Glomerular visceral epithelial cell (primary cell): ENCODE results near the gene DNM1L.

Experiments
- DNase-seq: peaks from one replicate; pipeline ENCODE4 v3.0.0-alpha.2; 2016; ENCODE audit errors: extremely low spot score

The DNM1L gene

DNA sequence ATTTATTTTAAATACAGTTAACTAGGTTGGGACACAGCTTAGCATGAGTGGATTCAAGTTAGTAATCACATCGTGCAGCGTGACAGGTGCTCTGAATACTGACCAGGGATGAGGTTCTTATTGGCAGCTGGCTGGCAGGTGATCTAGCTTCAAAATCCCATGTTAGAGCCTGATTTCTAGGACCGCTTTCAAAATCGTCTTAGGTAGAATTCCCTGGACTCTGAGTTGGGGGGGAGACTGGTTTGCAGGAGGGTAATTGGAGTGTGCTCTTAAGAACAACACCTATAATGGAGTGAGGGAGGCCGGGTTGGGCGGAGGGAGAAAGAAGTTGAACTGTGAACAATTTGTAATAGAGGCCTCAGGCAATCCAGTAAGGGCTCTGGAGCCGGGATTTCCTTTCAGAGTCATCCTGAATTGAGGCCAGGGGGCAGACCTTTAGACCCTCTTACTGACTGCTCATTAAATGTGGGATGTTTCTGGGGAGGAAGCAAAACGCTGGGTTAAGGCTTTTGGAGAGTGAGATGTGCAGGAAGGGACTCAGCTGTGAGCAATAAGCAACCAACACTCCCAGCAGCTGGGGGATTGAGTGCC lies 77.5 kb downstream of the DNM1L start:
- DNase-seq = peak; percentile 1

DNA sequence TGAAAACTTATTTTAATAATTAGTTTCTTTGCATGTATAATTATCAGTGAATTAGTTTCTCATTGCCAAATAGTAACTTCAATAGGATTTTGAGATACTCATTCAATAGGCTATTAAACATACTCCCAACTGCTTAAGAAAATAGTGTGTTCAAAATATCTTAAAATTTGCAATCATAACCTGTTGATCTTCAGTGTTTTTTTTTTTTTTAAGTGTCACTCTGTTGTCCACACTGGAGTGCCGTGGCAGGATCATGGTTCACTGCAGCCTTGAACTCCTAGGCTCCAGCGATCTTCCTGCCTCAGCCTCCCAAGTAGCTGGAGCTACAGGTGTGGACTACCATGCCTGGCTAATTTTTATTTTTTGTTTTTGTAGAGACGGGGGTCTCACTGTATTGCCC lies 78.1 kb downstream of the DNM1L start:
- no peak for DNase-seq

DNA sequence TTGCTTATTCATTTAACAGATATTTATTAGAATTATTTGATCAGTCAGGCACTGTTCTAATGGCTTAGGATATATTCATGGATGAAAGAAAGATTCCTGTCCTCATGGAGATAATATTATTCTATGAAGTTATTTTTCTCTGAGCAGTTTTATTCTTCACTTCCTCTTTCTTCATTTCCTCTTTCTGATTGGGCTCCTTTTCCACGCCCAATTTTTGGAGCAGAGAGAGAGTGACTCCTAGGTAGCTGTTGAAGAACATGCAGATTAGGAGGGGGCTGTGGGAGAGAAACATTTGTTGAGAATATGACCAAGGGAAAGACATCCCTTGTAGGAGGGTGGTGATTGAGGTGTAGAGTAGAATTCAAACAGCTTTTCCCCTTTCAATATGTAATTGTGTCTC lies 82.6 kb downstream of the DNM1L start:
- no peak for DNase-seq

DNA sequence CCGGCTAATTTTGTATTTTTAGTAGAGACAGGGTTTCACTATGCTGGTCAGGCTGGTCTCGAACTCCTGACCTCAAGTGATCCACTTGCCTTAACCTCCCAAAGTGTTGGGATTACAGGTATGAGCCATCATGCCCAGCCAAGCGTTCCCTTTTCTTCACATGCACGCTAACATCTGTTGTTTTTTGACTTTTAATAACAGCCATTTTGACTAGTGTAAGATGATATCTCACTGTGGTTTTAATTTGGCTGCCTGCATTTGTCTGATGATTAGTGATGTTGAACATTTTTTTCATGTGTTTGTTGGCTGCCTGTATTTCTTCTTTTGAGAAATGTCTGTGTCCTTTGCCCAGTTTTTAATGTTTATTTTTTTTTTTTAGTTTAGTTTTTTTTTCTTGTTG lies 86.8 kb downstream of the DNM1L start:
- no peak for DNase-seq

DNA sequence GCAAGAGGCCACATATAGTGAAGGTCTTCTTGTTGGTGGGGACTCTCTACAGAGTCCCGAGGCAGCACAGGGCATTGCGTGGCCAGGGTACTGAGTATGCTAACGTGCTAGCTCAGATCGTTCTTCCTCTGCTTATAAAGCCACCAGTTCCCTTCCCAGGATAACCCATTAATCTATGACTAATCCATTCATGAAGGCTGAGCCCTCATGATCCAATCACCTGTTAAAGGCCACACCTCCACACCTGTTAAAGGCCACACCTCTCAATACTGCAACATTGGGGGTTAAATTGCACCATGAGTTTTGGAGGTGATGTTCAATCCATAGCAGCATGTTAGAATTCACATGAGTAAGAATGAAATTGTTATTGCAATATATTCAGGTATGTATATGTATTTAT lies 89.4 kb downstream of the DNM1L start:
- no peak for DNase-seq

DNA sequence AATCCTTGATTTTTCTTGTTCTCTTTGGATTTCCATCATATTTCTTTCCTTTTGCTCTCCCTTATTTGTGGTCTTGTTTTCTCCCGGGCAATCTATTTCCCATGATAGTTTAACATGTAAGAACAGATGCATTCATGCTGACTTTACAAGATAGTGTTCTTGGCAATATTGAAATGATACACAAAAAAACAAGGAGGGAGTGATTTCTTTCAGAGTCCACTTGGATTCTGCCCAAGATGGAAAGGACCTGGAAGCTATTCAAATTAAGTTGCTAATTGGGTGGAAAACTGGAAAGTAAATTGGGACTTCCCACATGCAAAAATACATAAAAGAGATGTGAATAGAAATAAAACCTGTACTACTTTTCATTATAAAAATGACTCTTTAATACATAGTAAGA lies 91.0 kb downstream of the DNM1L start:
- no peak for DNase-seq

DNA sequence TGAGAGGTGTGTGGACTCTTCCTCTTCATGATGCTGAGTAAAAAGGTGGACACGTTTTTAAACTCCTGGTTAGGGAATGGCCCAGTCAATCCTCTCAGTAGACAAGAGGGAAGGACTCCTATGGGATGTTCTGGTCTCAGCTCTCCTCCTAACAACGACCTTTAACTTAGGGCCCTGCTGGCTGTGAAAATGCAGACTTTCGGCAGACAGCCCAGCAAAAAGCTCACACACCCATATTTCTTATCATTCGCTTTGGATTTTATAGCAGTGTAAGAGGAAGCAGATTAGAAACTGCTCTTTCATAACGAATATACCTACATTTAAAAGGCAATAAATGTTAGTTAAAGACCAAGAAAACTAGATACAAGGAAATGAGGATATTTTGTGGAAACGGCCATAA lies 94.6 kb downstream of the DNM1L start:
- DNase-seq = no peak

DNA sequence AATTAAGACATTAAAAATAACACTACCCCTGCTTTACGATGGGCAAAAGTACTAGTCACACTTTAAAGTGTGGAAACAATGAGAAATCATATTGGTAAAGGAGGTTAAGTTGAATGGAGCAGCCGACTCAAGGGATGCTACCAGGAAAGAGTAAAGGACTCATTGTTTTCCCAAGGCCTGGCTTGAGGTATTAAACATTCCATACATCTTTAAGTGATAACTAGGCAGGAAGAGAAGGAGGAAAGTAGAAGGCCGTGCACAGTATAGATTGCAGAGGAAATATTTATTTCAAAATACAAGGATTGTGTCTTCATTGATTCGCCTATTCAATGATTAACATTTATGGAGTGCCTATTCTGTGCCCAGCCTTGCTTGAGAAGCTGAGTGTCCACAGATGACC lies 97.2 kb downstream of the DNM1L start:
- DNase-seq = no peak

DNA sequence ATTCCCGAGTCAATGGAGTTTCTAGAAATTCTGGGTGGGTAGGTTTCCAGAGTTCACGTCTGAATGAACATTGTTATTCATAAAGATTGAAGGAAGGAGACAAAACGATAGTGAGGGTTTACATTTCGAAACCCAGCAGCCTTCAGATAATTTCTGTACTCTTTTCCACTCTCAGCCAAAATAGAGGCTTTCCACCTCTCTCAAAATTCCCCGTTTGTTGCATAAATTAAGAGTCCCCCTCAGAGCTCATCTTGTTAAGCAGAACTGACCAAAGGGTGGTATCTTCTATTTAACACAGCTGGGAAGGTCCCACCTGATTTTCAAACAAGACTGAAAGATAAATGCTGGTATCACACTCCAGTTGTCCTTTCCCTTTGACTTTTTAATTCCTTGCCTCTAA lies 98.1 kb downstream of the DNM1L start:
- DNase-seq = no peak

DNA sequence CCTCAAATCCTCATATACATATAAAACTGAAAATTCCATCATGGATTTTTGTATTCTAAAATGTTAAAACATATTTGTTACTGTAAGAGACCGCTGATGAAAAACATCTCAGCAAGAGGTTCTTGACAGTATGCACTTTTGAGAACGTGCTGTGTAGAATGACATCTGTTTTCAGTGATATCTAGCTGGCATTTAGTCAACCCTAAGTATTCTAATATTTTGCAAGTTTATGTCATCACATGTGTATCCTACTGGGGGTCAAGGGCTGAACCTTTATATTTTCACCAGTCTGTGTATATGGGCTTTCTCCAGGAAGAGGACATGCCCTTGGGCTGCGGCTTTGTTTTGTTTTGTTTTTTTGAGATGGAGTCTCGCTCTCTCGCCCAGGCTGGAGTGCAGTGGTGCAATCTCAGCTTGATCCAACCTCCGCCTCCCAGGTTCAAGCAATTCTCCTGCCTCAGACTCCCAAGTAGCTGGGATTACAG lies 98.6 kb downstream of the DNM1L start:
- DNase-seq = no peak

DNA sequence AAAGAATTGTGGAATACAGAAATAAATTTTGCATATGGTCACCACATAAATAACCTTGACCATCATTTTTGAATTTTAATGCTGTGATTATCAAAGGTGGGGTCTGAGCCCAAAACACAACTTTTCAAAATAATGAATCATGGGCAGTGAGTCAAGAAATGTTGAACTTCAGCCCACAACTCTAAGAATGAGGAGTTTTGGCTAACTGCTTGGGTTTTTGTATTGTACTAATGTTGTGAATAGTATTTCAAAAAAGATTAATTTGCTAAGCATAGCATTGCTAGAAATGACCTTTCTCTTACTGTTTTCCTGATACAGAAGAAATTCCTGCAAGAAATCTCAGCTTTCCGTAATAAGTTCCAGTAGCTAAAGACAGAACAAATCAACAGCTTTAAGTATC lies 101.0 kb downstream of the DNM1L start:
- DNase-seq = no peak

DNA sequence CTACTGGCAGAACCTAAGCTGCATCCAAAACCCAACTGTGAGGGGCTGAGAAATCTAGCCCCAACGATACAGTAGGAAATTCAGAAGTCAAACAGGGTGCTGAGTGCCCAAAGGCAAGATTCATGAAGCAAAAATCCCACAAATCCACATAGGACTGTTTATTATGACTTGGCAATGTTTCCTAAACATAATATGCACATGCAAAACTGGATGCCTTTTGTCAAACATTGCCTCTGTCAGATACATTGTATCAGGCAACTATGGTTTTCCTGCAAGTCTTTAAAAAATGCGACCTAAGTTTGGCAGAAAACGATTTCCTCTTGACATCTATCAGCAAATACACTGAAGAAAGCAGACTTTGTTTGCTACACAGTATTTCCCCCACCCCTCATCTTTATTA lies 103.9 kb downstream of the DNM1L start:
- DNase-seq = no peak

DNA sequence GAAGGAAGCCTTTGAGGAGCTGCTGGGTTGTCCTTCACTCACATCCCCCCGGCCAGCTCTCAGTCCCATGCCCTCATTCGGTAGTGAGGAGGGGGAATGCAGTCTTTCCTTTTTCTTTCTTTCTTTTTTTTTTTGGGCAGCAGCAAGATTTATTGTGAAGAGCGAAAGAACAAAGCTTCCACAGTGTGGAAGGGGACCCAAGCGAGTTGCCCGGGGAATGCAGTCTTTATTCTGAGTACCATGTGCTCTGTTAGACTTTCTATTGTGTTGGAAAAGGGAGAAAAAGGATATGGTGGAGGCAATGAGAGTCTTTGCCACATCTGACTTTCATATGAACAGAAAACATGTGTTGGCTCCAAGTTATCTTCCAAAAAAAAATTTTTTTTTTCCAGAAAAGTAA lies 106.5 kb downstream of the DNM1L start:
- DNase-seq = no peak

DNA sequence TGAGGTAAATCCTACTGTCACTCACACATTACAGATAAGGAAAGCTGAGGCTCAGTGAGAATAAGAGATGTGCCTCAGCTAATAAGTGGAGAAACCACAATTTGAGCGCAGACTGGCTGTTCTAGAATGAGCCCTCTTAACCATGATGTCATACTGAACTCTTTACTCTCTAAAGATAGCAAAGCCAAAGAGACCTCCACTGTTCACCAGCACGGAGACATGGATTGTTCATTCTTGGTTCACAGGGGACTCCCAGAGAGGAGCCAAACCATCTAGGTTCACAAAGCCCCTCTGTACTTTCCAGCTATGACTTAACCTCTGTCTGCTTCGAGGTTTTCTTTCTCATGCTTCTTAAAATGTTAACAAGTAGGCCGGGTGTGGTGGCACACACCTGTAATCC lies 109.3 kb downstream of the DNM1L start:
- no peak for DNase-seq

DNA sequence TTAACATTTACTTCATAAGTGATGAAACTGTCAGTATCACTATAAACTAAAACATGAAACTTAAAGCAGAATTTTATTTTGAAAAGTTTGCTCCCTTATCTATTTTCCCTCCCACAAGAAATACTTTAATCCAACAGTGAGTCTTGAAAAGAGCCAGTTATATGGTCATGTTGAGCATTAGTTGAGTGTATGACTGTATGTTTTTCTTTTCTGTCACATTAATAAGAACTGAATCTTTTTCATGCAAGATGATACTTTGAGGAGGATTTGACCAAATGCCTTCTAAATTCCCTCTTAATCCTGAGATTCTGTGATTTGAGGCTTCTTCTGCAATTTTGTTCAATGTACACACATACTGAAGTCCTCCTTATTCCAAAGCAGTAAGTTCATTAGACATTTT lies 110.3 kb downstream of the DNM1L start:
- DNase-seq = no peak

DNA sequence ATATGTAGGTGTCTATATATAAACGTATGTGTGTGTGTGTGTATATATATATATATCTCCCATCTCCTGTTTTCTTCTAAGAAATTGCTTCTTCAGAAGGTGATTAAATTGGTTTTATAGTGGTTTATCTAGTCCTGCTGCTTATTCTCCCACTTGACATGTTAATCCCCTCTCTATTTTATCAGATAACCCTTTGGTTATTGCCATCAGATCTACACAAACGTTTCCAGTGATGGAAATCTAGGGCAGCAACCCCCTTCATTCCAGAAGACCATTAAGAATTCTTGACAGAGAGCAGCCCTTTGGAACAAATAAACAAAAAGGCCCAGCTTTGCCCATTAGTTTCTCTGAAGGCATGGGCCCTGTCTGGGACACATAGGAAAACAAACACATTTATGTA lies 110.8 kb downstream of the DNM1L start:
- DNase-seq = no peak

DNA sequence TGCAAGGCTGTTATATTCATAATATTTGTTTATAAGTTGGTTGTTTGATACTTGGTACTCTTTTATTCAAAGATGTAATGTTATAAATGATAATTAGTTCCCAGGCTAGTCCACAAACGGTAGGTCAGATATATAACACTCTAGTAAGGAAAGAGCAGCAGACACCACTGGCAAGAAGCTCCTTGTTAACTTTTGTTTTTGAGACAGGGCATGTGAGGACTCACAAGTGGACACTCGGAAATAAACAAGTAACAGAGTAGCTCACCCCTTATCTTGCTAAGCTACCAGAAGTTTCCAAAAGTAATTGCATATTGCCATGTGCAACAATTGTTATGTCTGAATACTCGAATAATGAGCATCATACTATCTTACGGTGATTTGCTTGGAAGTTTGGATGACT lies 115.2 kb downstream of the DNM1L start:
- no peak for DNase-seq
